Naive B cell (primary cell): ENCODE results near the gene S100A11. TPM values are rescaled to one million over a fixed set of nuclear protein-coding genes. Genes with fewer than 3 reads are reported as not detected.
A peak's percentile ranks its signal among the peaks of the same experiment; 100 is the strongest.

Source experiments
- ATAC-seq, 2 donors: fragments of 150-1000 bp; cut with Tn5 transposase; 2 replicates each; pipeline ENCODE4 v1.10.0; 2021; ENCODE audit warnings: low read depth in 2 of 2, mild to moderate bottlenecking in 2 of 2, moderate library complexity in 2 of 2
- DNase-seq: peaks from one replicate; pipeline ENCODE4 v3.0.0; 2022
- H3K27ac Mint-ChIP-seq, 6 donors: one replicate each; pipeline ENCODE4 v1.8.0; 2020 to 2022; ENCODE audit warnings: mild to moderate bottlenecking in 6 of 6, mixed read lengths in 6 of 6, moderate library complexity in 5 of 6, inconsistent platforms in 2 of 6
- H3K27me3 Mint-ChIP-seq, 3 donors: one replicate each; pipeline ENCODE4 v1.8.0; 2021 to 2022; ENCODE audit warnings: mixed read lengths in 3 of 3, mild to moderate bottlenecking in 1 of 3
- H3K36me3 Mint-ChIP-seq, 2 donors: one replicate each; pipeline ENCODE4 v1.8.0; 2020 to 2022; ENCODE audit warnings: mixed read lengths in 2 of 2, inconsistent platforms in 1 of 2, mild to moderate bottlenecking in 1 of 2
- H3K4me1 Mint-ChIP-seq, 3 donors: one replicate each; pipeline ENCODE4 v1.8.0; 2020 to 2022; ENCODE audit warnings: mixed read lengths in 3 of 3, inconsistent platforms in 1 of 3, mild to moderate bottlenecking in 1 of 3, moderate library complexity in 1 of 3
- H3K4me3 Mint-ChIP-seq, 8 donors: one replicate each; pipeline ENCODE4 v1.8.0; 2020 to 2022; ENCODE audit warnings: mild to moderate bottlenecking in 8 of 8, mixed read lengths in 8 of 8, moderate library complexity in 8 of 8, inconsistent platforms in 2 of 8
- H3K9me3 Mint-ChIP-seq, 7 donors: one replicate each; pipeline ENCODE4 v1.8.0; 2020 to 2022; ENCODE audit warnings: mixed read lengths in 7 of 7, mild to moderate bottlenecking in 5 of 7, inconsistent platforms in 2 of 7, moderate library complexity in 1 of 7
- polyA plus RNA-seq, 6 donors: library from polyadenylated mRNA; unstranded; fragments of 300-500 nt; fragmentation: Illumina TruSeq; gene quantifications; one replicate each; pipeline ENCODE4 v1.2.3, GENCODE V29; 2021; ENCODE audit warnings: low read depth in 6 of 6

S100A11 gene
- polyA plus RNA-seq, 6 donors from 2014 or later: 22.1 to 54.6 (median 27.8) TPM

DNA sequence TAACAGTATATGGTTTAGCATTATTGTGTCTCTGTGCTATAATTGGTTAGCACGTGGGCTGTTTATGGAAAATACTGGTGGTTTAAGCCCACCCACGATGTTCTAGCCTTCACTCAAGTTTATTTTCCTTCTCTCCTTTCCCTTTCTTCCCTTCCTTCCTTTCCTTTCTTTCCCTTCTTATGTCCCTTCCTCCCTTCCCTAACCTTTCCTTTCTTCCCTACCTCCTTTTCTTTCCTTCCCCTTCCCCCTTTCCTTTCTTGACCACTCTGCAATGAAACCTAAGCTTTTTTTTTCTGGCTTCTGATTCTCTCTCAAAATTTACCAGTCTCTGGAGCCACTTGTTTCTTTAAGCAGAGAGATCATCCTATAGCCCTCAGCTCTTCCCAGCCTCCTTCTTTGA is 29.8 kb downstream of the S100A11 start:
- no peaks in the 10 kb centered on the region for H3K9me3 Mint-ChIP-seq
- no peaks in the 10 kb centered on the region for H3K36me3 Mint-ChIP-seq
- H3K27ac Mint-ChIP-seq: no peak overlapping the region
- ATAC-seq: no peak
- H3K4me1 Mint-ChIP-seq: no peaks in the 10 kb centered on the region
- DNase-seq: no peak
- peaks cover 40 to 59% (median 47%) of the 10 kb centered on the region in 3 donors for H3K27me3 Mint-ChIP-seq
- no peak overlapping the region for H3K4me3 Mint-ChIP-seq

DNA sequence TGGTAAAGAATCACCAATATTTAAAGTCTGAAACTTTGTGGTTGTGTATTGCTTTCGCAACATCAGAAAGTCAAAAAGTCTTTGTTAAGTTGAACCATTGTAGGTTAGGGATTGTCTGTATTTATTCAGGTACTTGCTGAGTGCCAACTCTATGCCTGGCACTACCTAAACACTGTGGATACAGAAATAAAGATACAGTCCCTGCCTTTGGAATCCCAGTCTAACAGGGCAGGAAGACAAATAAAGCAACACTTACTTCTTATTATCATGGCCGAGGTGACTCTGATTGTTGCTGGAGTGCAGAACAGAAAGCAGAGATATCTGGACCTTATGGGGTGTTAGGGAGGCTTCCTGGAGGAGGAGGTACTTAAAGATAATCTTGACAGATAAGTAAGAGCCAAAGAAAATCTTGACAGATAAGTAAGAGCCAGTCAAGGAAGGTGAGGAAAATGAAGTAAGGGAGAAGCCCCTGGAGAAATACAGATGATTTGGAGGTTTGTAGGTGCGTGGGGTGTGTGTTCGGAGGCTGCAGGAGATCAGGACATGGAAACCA is 31.4 kb downstream of the S100A11 start:
- Mint-ChIP-seq H3K4me1 (no peaks in the 10 kb centered on the region), H3K36me3 (no peaks in the 10 kb centered on the region), H3K27ac (no peak overlapping the region), H3K9me3 (no peaks in the 10 kb centered on the region), H3K27me3 (peaks cover 43 to 62% (median 52%) of the 10 kb centered on the region in 3 donors), H3K4me3 (no peak overlapping the region)
- DNase-seq: no peak
- ATAC-seq: no peak

DNA sequence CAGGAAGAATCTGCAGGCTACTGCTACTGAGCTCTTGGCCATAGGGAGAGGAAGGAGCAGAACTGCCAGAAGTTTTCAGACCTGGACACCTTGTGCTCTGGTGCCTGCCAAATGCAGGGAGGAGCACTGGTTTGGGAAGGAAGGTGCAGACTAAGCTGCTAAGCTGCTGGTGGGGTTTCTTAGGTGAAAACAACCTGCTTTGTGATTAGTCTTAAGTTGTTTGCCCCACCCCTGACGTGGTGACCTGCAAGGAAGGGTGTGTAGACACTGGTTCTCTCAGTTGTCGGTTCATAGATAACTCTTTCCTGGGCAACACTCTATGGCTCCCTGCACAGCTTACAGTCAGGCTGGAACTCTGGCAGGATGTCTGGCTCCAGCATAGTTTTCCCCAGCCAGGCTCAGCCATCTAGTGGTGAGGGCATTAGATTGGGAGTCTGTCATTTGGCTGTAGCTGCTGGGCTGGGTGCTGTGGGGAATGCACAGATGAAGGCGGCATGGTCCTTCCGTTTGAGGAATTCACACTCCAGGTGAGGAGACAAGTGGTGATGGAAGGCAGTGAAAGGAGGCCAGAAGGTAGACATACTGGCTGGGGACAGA is 32.9 kb downstream of the S100A11 start:
- Mint-ChIP-seq H3K36me3 (no peaks in the 10 kb centered on the region), H3K27ac (peak overlapping the region in 2 of 6 donors; percentile 7 to 59), H3K4me3 (no peak overlapping the region), H3K9me3 (no peaks in the 10 kb centered on the region), H3K4me1 (no peaks in the 10 kb centered on the region), H3K27me3 (peaks cover 43 to 63% (median 44%) of the 10 kb centered on the region in 3 donors)
- no peak for DNase-seq
- no peak for ATAC-seq

DNA sequence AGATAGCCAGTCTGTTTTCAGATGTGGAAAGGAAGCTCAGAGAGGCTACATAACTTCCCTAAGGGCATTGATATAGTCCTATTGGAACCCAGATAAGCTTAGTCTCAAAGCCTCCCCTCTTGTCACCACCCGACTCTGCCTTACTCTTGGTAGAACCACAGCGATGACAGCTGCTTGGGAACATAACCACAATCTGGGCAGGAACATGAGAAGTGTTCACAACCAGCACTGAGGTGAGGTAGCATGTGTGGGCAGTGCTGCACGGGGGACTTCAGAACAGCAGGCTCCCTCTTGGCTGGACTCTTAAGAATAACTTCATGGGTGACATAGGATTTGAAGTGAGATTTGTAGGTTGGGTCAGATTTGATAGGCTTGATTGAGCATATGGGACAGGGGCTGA is 33.8 kb downstream of the S100A11 start:
- no peaks in the 10 kb centered on the region for H3K4me1 Mint-ChIP-seq
- H3K4me3 Mint-ChIP-seq: no peak overlapping the region
- peaks cover 0 to 2% (median 0%) of the 10 kb centered on the region in 7 donors for H3K9me3 Mint-ChIP-seq
- H3K36me3 Mint-ChIP-seq: no peaks in the 10 kb centered on the region
- no peak for DNase-seq
- peaks cover 43 to 59% (median 49%) of the 10 kb centered on the region in 3 donors for H3K27me3 Mint-ChIP-seq
- no peak overlapping the region for H3K27ac Mint-ChIP-seq
- ATAC-seq: no peak

DNA sequence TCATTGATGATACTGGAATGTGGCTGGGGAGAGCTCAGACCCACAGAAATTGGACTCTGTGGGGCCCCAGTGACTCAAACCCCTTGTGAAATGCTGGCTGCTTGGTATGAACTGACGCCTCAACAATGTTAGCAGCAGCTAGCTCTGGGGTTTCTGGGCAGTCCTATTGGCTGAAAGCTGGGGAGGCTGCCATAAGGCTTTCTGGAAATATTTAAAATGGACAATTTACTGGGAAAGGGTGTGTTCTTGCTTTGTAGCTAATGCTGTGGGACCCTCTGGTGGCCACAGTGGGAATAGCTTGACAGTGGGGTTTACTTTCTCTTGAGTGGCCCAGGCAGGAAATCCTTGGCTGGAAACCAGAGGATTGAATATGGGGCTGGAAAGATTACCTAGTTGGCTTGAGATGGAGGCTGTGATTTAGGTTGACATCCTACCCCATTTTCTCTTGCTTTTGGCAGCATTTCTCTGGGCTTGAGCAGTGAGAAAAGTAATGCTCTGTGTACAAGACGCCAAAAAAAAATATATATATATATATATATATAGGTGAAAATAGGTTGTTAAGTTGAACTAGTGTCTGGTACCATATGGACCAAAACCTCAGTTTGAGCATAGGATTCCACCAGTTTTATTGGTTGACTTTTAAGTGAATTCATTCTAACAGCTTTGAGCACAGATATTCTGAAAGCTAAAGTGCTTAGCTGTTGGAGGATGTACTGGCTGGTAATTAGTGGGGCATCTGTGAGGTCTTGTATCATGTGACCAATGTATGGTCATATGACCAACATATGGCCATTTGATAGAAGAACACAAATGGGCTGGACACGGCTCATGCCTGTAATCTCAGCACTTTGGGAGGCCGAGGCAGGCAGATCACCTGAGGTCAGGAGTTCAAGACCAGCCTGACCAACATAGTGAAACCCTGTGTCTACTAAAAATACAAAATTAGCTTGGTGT is 34.9 kb downstream of the S100A11 start:
- DNase-seq (peak; percentile 47), ATAC-seq (peak; percentile 52 to 72)
- no peaks in the 10 kb centered on the region for H3K4me1 Mint-ChIP-seq
- no peaks in the 10 kb centered on the region for H3K36me3 Mint-ChIP-seq
- H3K27me3 Mint-ChIP-seq: peaks cover 40 to 53% (median 44%) of the 10 kb centered on the region in 3 donors
- H3K27ac Mint-ChIP-seq: no peak overlapping the region
- peaks cover 0 to 2% (median 0%) of the 10 kb centered on the region in 7 donors for H3K9me3 Mint-ChIP-seq
- H3K4me3 Mint-ChIP-seq: peak overlapping the region in 1 of 8 donors; percentile 1

DNA sequence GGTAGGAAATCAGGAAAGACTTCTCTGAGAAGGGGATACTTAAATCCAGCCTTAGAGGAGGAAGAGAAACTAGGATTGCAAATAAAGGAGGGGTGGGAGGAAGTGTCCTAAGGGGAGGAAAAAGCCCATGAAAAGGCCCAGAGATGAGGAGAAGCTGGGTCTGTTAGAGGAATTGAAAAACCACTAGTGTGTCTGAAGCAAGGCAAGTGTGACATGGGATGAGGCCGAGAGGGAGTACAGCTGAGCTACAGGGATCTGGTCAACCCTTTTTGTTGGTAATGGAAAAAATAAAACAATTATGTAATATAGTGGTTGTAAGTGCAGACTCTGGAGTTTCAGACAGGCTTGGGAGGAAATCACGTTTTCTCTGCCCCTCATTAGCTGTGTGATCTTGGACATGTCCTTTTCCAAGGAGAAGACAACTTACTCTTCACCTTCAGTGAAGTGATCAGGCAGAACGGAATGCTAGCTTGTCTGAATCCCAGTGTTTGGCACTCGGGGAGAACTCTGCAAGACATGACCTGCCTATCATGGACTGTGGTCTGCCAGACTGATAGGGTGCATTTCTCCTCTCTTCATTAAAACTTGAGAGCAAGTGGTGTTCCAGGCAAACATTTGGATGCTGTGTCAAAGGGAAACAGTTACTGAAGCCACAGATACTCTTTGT is 35.7 kb downstream of the S100A11 start:
- Mint-ChIP-seq H3K27ac (peak overlapping the region in 2 of 6 donors; percentile 18 to 59), H3K36me3 (no peaks in the 10 kb centered on the region)

DNA sequence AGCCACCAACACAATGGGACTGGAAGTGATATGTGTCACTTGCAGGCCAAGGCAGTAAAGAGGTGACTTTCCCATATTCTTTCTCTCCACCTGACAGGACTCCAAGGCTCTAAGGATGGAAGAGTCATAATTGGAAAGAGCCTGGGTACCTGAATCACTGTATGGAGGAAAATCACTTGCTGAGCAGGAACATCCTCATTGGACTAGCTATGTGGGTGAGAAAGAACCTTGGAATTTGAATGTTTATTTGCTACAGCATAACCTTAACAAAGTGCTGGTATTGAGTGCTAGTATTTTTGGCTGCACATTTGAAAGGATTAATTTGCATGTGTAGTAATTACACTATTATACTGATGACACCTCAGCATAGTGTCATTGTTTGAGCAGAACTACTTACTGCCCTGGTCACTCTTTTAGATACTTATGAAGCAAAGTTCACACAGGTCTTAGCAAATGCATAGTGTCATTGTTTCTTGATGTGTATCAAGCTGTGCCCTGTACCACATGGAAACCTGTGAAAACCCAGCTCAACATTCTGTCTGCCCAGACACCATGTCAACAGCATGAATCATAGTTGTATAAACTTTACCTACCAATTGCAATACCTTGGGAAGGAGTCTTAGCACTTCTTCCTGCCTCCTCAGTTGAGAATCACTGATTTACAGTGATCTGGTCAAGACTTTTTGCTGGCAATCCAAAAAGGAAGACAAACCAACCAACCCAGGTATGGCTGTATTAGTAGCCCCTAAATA is 38.0 kb downstream of the S100A11 start:
- DNase-seq: no peak
- H3K27ac Mint-ChIP-seq: no peak overlapping the region
- peaks cover 0 to 2% (median 0%) of the 10 kb centered on the region in 7 donors for H3K9me3 Mint-ChIP-seq
- H3K36me3 Mint-ChIP-seq: no peaks in the 10 kb centered on the region
- peaks cover 0 to 3% (median 1%) of the 10 kb centered on the region in 3 donors for H3K4me1 Mint-ChIP-seq
- no peak overlapping the region for H3K4me3 Mint-ChIP-seq
- no peak for ATAC-seq
- H3K27me3 Mint-ChIP-seq: peaks cover 31 to 41% (median 31%) of the 10 kb centered on the region in 3 donors

More for the DNA sequence above, 35.7 kb downstream of the S100A11 start:
- H3K4me1 Mint-ChIP-seq: no peaks in the 10 kb centered on the region
- no peak overlapping the region for H3K4me3 Mint-ChIP-seq
- H3K27me3 Mint-ChIP-seq: peaks cover 39 to 52% (median 41%) of the 10 kb centered on the region in 3 donors
- ATAC-seq: no peak
- no peak for DNase-seq
- peaks cover 0 to 2% (median 0%) of the 10 kb centered on the region in 7 donors for H3K9me3 Mint-ChIP-seq

DNA sequence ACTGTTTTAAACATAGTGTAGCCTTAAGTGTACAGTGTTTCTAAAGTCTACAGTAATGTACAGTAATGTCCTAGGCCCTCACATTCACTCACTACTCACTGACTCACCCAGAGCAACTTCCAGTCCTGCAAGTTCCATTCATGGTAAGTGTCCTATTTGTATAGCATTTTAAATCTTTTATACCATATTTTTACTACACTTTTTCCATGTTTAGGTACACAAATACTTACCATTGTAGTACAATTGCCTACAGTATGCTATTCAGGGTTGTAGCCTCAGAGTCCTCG is 39.6 kb downstream of the S100A11 start:
- H3K4me3 Mint-ChIP-seq: no peak overlapping the region
- ATAC-seq: no peak
- DNase-seq: no peak
- peaks cover 0 to 2% (median 0%) of the 10 kb centered on the region in 7 donors for H3K9me3 Mint-ChIP-seq
- H3K4me1 Mint-ChIP-seq: peaks cover 8 to 11% (median 9%) of the 10 kb centered on the region in 3 donors
- H3K27me3 Mint-ChIP-seq: peaks cover 20 to 31% (median 21%) of the 10 kb centered on the region in 3 donors
- no peak overlapping the region for H3K27ac Mint-ChIP-seq
- no peaks in the 10 kb centered on the region for H3K36me3 Mint-ChIP-seq

DNA sequence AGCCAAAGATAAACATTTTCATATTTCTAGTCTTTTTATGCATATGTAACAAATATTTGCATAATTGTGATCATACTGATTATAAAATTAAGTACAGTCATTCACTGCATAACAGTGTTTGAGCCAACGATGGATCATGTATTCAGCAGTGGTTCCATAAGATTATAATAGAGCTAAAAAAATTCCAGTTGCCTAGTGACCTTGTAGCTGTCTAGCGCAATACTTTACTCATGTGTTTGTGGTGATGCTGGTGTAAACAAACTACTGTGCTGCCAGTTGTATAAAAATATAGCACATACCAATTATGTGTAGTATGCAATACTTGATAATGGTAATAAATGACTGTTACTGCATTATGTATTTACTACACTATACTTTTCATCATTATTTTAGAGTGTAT is 41.0 kb downstream of the S100A11 start:
- peaks cover 13 to 20% (median 14%) of the 10 kb centered on the region in 3 donors for H3K4me1 Mint-ChIP-seq
- ATAC-seq (no peak), DNase-seq (no peak)
- H3K27me3 Mint-ChIP-seq: peaks cover 10 to 24% (median 15%) of the 10 kb centered on the region in 3 donors
- H3K36me3 Mint-ChIP-seq: no peaks in the 10 kb centered on the region
- peak overlapping the region in 1 of 8 donors; percentile 27 for H3K4me3 Mint-ChIP-seq
- H3K9me3 Mint-ChIP-seq: peaks cover 0 to 2% (median 0%) of the 10 kb centered on the region in 7 donors
- H3K27ac Mint-ChIP-seq: no peak overlapping the region

DNA sequence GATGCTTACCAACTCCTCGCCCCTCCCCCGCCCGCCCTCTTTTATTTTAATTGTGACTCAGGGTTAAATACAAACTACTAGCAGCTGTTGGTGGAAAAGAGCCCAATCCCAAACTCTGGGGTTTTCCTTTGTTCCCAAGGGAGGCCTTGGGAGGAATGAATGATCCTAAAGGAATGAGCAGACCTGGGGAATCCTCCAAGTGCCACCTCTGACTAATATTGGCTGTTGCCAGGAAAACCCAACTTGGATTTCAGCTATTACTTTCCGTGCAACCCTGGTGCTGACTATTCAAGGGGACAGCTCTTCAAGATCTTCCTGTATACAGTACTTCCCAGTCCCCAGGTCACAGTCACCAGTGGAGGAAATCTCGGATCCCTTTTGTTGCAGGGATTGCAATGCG is 41.8 kb downstream of the S100A11 start:
- DNase-seq: no peak
- H3K4me3 Mint-ChIP-seq: peak overlapping the region; percentile 33 to 75 (median 60)
- peaks cover 6 to 17% (median 12%) of the 10 kb centered on the region in 3 donors for H3K27me3 Mint-ChIP-seq
- peaks cover 0 to 2% (median 0%) of the 10 kb centered on the region in 7 donors for H3K9me3 Mint-ChIP-seq
- no peaks in the 10 kb centered on the region for H3K36me3 Mint-ChIP-seq
- no peak for ATAC-seq
- H3K4me1 Mint-ChIP-seq: peaks cover 13 to 20% (median 14%) of the 10 kb centered on the region in 3 donors
- H3K27ac Mint-ChIP-seq: peak overlapping the region in 2 of 6 donors; percentile 29 to 35

DNA sequence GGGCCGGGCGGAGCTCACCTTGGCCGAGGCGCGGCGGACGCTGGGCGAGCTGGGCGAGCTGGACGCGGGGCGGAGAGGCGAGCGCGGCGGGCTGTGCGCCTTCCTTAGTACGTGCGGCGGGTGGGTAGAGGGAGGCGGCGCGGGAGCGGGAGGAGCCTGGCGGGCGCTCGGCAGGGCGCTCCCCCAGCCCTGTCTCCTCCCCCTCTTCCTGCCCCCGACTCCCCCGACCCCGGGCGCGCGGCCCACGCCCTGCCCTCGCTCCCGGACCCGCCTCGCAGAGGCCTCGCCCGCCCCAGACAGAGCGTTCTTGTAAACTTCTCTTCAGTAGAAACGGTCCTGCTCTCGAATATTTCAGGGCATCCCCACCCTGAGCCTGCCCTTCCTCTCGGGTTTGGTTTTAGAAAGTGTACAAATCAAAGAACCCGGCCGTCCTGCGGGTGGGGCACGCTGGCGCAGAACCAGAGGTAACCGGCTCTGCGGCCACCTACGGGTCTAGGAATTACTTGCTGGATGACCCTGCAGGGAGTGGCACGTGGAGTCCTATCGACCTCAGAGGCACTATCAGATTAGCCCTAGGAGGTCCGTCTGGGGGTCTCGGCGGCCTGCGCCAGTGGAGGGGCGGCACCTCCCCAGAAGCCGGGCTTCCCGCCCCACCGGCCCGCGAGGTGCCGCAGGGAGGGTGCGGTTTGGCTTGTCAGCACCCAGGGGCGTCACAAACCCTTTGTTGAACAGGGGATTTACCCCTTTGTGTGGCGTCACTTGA is 42.9 kb downstream of the S100A11 start, which contains the start of gene S100A10:
S100A10 (minus strand) TSS at position 126 of the 763 bp plus-strand sequence. CDS start 7,629 bp downstream, outside the sequence.
- H3K27me3 Mint-ChIP-seq: peaks cover 5 to 9% (median 6%) of the 10 kb centered on the region in 3 donors
- peak within 1 kb of the TSS; percentile 44 to 94 (median 90) for H3K27ac Mint-ChIP-seq
- H3K36me3 Mint-ChIP-seq: no peaks in the 10 kb centered on the region
- H3K4me3 Mint-ChIP-seq: peak within 1 kb of the TSS; percentile 90 to 98 (median 95)
- peaks cover 0 to 2% (median 0%) of the 10 kb centered on the region in 7 donors for H3K9me3 Mint-ChIP-seq
- DNase-seq: peak; percentile 52
- peaks cover 13 to 20% (median 14%) of the 10 kb centered on the region in 3 donors for H3K4me1 Mint-ChIP-seq
- peak; percentile 76 to 80 for ATAC-seq
